HuH-7 (cell line): ENCODE measurements around the gene AVPR1B.
"Not testable (repeated sequence)": the region's sequence is repeated elsewhere in the genome, so short reads cannot be mapped to it uniquely, and the experiment has no call there.

Experiments
- DNase-seq: peaks from one replicate; pipeline ENCODE4 v3.0.0; 2011; ENCODE audit warnings: low spot score

Gene AVPR1B

DNA sequence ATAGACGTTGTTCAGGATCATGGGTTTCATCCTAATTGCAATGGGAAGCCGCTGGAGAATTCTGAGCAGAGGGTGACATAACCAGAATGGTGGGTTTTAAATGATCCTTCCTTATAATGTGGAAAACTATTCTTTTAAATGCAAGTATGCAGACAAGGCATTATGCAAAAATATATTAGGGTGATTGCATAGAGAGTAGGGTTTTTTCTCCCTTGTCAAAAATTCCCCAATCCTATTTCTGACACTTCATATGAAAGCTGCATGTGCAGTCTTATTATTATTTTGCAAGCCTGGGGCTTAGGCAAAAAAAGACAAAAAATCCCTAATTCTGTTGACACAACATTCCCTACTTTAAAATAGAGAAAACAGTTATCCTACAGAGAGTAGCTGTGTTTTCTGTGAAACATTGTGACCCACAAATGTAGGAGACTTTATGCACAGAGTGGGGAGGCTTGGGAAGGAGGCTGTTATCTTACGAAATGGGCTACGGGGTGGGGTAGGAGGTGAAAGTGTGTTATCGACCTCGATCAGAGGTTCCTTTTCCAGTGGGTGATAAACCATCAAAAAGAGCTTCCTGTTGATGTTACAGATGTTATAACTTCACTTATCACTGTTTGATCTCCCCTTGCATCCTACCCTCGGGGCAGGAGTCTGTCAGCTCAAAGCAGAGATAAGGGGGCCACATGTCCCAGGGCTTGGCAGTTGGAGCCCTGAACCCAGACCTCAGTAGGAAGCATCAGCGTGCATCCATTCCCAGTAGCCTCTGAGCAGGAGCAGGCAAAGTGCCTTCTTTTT lies 37.0 kb downstream of the AVPR1B start:
- DNase-seq, result no peak

DNA sequence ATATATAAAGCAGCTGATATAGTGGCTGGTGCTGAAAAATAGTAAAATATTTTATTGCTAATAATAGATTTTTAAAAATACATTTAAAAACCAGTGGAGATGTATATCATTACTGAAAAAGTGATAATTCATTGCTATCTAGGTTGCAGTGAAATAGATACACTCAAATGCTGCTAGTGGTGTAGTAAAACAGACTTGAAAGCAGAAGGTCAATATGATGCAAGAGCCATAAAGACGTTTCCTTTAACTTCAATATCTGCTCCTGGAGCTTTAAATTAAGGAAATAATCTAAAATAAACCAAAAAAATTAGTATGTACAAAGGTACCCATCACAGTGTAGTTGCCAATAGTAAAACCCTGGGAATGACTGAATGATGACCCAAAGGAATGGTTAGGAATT lies 38.1 kb downstream of the AVPR1B start:
- DNase-seq, result no peak

DNA sequence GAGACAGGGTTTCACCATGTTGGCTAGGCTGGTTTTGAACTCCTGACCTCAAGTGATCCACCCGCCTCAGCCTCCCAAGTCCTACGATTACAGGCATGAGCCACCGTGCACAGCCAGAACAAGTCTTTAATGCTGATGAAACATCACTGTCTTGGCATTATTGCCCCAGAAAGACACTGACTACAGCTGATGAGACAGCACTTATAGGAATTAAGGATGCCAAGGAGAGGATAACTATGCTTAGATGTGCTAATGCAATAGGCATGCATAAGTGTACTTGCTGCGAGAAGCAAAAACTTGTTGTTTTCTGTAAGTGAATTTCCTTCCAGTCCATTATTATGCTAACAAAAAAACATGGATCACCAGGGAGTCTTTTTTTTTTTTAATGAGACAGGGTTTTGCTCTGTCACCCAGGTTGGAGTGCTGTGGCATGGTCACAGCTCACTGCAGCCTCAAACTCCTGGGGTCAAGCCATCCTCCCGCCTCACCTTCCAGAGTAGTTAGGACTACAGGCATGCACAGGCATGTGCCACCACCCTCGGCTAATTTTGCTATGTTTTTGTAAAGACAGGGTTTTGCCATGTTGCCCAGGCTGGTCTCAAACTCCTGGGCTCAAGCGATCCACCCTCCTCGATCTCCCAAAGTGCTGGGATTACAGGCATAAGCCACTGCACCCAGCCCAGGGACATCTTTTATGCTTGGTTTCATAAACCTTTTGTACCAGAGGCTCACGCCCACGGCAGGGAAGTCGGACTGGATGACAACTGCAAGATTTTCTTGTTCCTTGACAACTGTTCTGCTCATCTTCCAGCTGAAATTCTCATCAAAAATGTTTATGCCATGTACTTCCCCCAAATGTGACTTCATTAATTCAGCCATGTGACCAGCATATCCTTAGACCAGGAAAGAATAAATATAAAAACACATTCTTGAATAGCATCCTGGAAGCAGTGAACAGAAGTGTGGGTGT lies 41.1 kb downstream of the AVPR1B start:
- no peak for DNase-seq

DNA sequence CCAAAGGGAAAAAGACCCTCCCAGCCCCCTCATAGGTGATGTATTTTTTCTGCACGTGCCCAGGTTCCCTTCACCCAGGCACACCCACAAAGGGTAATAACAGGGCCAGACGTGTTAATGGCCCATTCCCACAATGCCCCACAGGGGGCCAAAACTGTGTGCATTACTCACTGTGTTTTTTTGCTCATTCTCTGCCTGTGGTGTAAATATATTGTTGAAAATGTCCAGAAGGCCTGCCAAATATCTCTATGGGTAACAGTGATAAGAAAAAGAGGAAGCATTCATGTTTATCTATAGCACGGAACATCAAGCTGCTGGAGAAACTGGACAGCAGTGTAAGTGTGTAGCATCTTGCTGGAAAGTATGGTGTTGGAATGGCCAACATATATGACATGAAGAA lies 42.3 kb downstream of the AVPR1B start:
- DNase-seq, result no peak

DNA sequence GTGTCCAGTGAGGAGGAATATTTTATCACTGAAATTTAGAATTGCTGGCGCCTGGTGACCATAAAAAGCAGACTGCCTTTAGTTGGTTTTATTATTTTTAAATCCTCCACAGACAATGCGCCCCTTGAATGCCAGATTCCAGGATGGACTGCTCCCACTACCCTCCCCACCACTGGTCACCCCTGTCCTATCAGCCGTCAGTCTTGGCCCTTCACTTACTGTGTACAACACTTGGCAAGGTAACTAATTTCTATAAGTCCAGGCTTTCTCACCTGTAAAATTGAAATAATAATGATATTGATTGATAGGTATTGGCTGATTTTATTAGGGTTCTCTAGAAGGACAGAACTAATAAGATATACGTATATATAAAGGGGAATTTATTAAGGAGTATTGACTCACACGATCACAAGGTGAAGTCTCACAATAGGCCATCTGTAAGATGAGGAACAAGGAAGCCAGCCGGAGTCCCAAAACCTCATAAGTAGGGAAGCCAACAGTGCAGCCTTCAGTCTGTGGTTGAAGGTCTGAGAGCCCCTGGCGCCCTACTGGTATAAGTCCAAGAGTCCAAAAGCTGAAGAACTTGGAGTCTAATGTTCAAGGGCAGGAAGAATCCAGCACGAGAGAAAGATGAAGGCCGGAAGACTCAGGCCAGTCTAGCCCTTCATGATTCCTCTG lies 46.4 kb downstream of the AVPR1B start:
- DNase-seq, result no peak

DNA sequence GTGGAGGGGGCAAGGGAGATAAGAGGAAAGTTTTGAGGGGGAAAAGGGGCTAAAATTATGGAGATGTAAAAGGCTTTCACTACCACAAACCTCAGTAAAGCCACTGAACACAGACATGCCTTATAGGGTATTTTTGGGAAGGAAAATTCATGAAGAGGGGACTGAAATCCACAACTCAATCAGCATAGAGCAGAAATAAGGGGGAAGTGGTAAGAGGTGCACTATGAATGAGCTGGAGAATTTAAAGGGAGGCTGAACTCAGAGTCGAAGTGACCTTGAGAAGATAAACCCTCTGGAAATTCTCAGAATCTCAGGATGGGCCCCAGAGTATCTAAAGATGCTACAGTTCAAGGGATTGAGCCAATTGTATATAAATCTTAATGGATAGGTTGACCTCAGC lies 48.9 kb downstream of the AVPR1B start:
- no peak for DNase-seq

DNA sequence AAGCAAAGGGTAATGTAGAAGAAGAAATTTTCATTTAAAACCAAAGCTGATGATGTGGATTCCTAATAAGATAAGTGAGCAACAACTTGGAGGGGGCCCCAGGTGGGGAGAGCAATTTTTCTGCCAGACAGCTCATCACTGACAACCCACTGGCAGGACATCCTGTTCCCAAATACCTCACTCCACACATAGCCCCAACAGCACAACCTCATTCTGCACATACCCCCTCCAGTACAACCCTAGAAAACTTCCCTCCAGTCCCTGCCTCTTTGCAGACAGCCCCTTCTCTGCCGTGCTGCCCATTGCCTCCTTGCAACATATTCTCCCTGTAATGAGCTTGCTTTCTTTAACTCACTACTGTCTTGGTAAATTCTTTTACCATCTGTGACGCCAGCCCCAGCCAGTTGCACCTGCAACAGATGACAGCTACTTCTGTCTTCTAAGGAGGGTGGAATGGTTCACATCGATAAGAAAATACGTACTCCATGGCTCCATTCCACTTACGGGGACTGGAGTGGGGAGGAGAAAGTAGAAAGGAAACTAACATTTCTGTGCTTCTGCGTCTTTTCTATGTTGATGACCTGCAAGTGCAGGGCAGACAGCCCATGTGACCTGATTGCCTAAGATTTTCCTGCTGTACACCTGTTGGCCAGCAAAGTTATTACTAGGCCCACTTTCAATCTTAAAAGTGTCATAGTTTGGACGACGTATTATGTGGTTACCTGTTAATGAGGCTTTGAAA lies 49.5 kb downstream of the AVPR1B start:
- no peak for DNase-seq

DNA sequence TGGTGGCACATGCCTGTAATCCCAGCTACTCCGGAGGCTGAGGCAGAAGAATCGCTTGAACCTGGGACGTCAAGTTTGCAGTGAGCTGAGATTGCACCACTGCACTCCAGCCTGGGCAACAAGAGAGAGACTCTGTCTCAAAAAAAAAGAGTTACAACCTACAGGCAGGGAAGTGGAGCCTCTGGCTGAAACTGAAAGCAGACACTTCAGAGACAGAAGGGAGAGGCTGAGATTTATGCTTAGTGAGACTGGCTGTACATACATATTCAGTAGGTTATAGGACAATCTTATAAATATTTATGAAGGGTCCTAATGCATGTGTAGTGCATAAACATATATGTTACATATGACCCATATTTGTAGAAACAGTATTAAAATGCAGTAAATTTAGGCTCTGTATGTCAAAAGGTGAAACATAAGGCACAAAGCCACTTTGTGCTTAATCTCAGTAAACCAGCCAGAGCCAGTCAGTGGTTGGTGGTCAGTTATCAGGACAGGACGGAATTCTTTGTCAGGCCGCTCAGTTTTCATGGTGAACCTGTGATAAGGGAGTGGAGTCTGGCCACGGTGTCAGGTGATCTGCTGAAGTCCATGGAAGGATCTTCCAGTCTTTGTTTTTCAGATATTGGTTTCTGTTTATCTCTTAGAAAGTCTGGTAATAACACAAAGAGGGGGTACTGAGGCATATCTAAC lies 50.6 kb downstream of the AVPR1B start:
- no peak for DNase-seq

DNA sequence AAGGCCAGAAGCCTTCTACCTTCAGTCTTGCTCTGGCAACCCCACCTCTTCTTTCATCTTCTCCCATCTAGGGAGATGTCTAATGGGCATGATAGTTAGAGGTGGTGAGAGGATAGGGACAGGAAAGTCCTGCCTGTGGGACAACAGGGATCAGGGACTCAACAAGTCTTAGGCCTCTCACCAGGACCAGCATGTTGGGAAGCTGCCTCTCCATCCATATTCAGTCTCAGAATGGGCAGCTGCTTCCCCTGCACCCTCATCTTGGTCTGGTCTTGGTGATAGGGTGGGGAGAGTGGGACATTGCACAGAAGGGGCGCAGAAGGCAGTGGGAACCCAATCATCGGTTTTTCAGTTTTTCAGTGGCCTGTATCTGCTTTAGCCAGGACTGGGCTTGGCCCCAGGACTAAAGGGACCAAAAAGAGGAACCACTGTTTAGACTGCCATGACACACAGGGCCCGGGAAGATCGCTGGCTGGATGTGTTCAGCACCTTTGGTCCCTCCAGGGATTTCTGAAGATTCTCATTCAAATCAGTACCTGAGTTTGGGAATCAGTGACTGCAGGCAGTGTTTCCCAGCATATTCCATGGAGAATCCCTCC lies 51.5 kb downstream of the AVPR1B start:
- no peak for DNase-seq

DNA sequence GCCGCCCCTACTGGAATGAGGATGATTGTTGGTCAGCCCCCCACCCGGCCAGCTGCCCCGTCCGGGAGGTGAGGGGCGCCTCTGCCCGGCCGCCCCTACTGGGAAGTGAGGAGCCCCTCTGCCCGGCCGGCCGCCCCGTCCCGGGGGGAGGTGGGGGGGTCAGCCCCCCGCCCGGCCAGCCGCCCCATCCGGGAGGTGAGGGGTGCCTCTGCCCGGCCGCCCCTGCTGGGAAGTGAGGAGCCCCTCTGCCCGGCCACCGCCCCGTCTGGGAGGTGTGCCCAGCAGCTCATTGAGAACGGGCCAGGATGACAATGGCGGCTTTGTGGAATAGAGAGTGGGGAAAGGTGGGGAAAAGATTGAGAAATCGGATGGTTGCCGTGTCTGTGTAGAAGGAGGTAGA lies 52.7 kb downstream of the AVPR1B start:
- not testable (repeated sequence) for DNase-seq

DNA sequence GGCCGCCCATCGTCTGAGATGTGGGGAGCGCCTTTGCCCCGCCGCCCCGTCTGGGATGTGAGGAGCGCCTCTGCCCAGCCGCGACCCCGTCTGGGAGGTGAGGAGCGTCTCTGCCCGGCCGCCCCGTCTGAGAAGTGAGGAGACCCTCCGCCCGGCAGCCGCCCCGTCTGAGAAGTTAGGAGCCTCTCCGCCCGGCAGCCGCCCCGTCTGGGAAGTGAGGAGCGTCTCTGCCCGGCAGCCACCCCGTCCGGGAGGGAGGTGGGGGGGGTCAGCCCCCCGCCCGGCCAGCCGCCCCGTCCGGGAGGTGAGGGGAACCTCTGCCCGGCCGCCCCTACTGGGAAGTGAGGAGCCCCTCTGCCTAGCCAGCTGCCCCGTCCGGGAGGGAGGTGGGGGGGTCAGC lies 53.2 kb downstream of the AVPR1B start:
- not testable (repeated sequence) for DNase-seq

DNA sequence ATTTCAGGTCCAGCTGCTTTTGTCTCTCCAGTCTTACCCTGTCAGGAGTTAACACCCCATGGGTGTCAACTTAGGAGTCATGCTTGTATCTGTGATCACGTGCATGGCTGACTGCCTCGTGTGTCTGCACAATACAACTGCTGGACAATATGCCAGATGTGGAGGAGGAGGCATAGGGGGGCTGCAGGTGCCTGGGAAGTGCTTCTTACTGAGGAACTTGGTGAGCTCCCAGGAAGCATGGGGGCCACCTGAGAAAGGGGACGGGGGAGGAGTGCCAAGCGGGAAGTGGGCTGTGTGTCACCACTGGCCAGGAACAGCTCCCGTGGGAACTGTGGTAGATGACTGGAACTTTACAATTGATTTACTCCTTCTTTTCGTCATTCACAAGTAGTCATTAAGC lies 54.7 kb downstream of the AVPR1B start:
- DNase-seq, result no peak

DNA sequence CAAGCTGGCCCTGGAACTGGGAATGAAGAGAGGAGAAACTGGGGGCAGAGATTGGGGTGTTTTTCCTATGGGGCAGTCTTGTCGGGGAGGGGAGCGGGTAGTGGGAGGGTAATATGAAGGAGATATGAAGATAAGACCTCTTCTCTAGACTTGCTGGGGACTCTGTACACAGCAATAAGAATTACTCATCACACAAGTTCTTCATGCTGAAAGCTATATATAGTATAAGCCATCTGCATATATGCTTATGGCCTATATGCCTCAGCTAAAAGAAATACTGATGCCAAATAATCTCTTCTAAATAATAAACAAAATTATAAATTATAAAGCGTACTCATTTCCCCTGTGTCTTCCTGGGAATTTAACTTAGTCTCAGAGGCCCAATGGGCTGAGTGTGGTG lies 56.3 kb downstream of the AVPR1B start:
- DNase-seq, result no peak
